Activated CD8-positive, alpha-beta memory T cell treated with anti-CD3 and anti-CD28 coated beads, Interleukin-2, amount 50 U/mL, for 1 hour (primary cell): ENCODE results near the gene RNF187.
A peak's percentile ranks its signal among the peaks of the same experiment; 100 is the strongest.
"Not testable (repeated sequence)": the region's sequence is repeated elsewhere in the genome, so short reads cannot be mapped to it uniquely, and the experiment has no call there.

Experiments
- DNase-seq: peaks from one replicate; pipeline ENCODE4 v3.0.0-alpha.2; 2020; ENCODE audit errors: extremely low read depth

The RNF187 gene

GRCh38 chr1:228460821-228461220, 26.4 kb upstream of the RNF187 start:
- no peak for DNase-seq

- DNase-seq = no peak
These were observed 24.6 kb upstream of the RNF187 start for GRCh38 chr1:228462560-228462959.

GRCh38 chr1:228463009-228463558, 24.1 kb upstream of the RNF187 start:
- DNase-seq = no peak

GRCh38 chr1:228463559-228464455, 23.4 kb upstream of the RNF187 start:
- DNase-seq = no peak

GRCh38 chr1:228464487-228464983, 22.6 kb upstream of the RNF187 start:
- DNase-seq = peak; percentile 69

- no peak for DNase-seq
These were observed 22.0 kb upstream of the RNF187 start for GRCh38 chr1:228465141-228465540.

- DNase-seq = no peak
These were observed 21.5 kb upstream of the RNF187 start for GRCh38 chr1:228465571-228466146.

- not testable (repeated sequence) for DNase-seq
These were observed 19.0 kb upstream of the RNF187 start for GRCh38 chr1:228468188-228468587.

GRCh38 chr1:228469413-228470162, 17.6 kb upstream of the RNF187 start:
- no peak for DNase-seq

- DNase-seq = no peak
These were observed 15.9 kb upstream of the RNF187 start for GRCh38 chr1:228471154-228471761.

- no peak for DNase-seq
These were observed 15.3 kb upstream of the RNF187 start for GRCh38 chr1:228471762-228472398.

GRCh38 chr1:228472655-228473054, 14.5 kb upstream of the RNF187 start:
- no peak for DNase-seq

- DNase-seq = no peak
These were observed 12.7 kb upstream of the RNF187 start for GRCh38 chr1:228474507-228474906.

GRCh38 chr1:228475812-228476211, 11.4 kb upstream of the RNF187 start:
- no peak for DNase-seq

- DNase-seq = no peak
These were observed 9.9 kb upstream of the RNF187 start for GRCh38 chr1:228477263-228477662.

- no peak for DNase-seq
These were observed 8.9 kb upstream of the RNF187 start for GRCh38 chr1:228478326-228478725.

GRCh38 chr1:228478912-228479711, 8.1 kb upstream of the RNF187 start:
- no peak for DNase-seq

- DNase-seq = no peak
These were observed 3.4 kb upstream of the RNF187 start for GRCh38 chr1:228483789-228484188.

GRCh38 chr1:228486596-228487335, 416 bp upstream of the RNF187 start:
- DNase-seq = peak; percentile 45
